Heart right ventricle (tissue), 12 donors: ENCODE measurements around the gene DRG1. TPM values are rescaled to one million over a fixed set of nuclear protein-coding genes. Genes with fewer than 3 reads are reported as not detected.

ENCODE experiments used
- polyA plus RNA-seq, 2 donors: library from polyadenylated mRNA; stranded (reverse); fragments of 200-250 nt; gene quantifications; one replicate each; pipeline ENCODE4 v1.2.3, GENCODE V29; 2013
- total RNA-seq, 10 donors: library from RNA; stranded (reverse); fragmentation: NEBNext Ultra II Directional in 3 of 10; extraction: Animal tissue kit (Norgen Biotek cat#: 25700) in 3 of 10; gene quantifications; one replicate each; pipeline versions ENCODE4 v1.2.1 to v1.2.4, GENCODE V29; 2021 to 2023
- donor health status: ischemic (EF 13 %, LVEDD 7.1; RV severe dilation, severe dysfunction).
- donor health status: healthy with polysubstance abuse.
- donor health status: DM: no; HTN: yes; CAD: no.
- donor health status: DM: no; HTN: no; CAD: no.
- donor health status: ischemic (EF 25% LVEDD 6.9; RV normal size, moderate dysfunction).
- donor health status: ischemic (EF 25% LVEDD 5.7; RV mildly dilated, moderate dysfunction).
- donor health status: healthy.
- donor health status: nonischemic (EF 11% LVEDD 7.7; RV severe dilation, severe dysfunction).
- donor health status: DM: yes; HTN: yes; CAD: no.
- donor health status: PGD.
- donor health status: ischemic (EF 29% LVEDD 5.4; RV normal size, mild dysfunction).
- donor health status: nonischemic (EF 23%, LVEDD 6.1; RV moderate dilation, normal function).

The DRG1 gene
- total and polyA plus RNA-seq, 12 donors, result 50.4 to 76.7 (median 61.2) TPM

Other genes with a start within 250 kb of the DRG1 start
- gene RNF185, start 239.4 kb upstream of the DRG1 start, total RNA-seq, result 10 to 100 TPM; 20.4 to 24.9 (median 22.0) TPM
- gene RNF185, start 239.4 kb upstream of the DRG1 start, polyA plus RNA-seq, result 10 to 100 TPM; 12.2 to 18.7 TPM
- gene LIMK2, start 187.3 kb upstream of the DRG1 start, total RNA-seq, result 10 to 100 TPM in 5 of 10 donors, 1 to 10 TPM in 5; 6.5 to 18.8 (median 9.7) TPM
- 10 to 100 TPM in 1 of 2 donors, 1 to 10 TPM in 1; 6.0 to 12.1 TPM for gene LIMK2, start 187.3 kb upstream of the DRG1 start, polyA plus RNA-seq
- 10 to 100 TPM in 9 of 10 donors, 1 to 10 TPM in 1; 3.6 to 28.6 (median 17.6) TPM for gene PIK3IP1, start 107.1 kb upstream of the DRG1 start, total RNA-seq
- gene PIK3IP1, start 107.1 kb upstream of the DRG1 start, polyA plus RNA-seq, result 1 to 10 TPM; 3.7 to 7.9 TPM
- 10 to 100 TPM; 10.8 to 16.9 (median 14.1) TPM for gene PATZ1, start 53.3 kb upstream of the DRG1 start, total RNA-seq
- gene PATZ1, start 53.3 kb upstream of the DRG1 start, polyA plus RNA-seq, result 10 to 100 TPM in 1 of 2 donors, 1 to 10 TPM in 1; 6.6 to 12.5 TPM
- gene EIF4ENIF1, start 90.2 kb downstream of the DRG1 start, total RNA-seq, result 10 to 100 TPM; 20.3 to 31.9 (median 22.7) TPM
- gene EIF4ENIF1, start 90.2 kb downstream of the DRG1 start, polyA plus RNA-seq, result 10 to 100 TPM in 1 of 2 donors, 1 to 10 TPM in 1; 9.0 to 10.3 TPM
- gene SFI1, start 96.9 kb downstream of the DRG1 start, total RNA-seq, result 10 to 100 TPM in 1 of 10 donors, 1 to 10 TPM in 9; 6.1 to 12.1 (median 7.3) TPM
- gene SFI1, start 96.9 kb downstream of the DRG1 start, polyA plus RNA-seq, result 10 to 100 TPM in 1 of 2 donors, 1 to 10 TPM in 1; 4.7 to 20.1 TPM